ENCODE measurements around the gene PARP16.
"Not testable (repeated sequence)": the region's sequence is repeated elsewhere in the genome, so short reads cannot be mapped to it uniquely, and the experiment has no call there.

PARP16 gene

DNA sequence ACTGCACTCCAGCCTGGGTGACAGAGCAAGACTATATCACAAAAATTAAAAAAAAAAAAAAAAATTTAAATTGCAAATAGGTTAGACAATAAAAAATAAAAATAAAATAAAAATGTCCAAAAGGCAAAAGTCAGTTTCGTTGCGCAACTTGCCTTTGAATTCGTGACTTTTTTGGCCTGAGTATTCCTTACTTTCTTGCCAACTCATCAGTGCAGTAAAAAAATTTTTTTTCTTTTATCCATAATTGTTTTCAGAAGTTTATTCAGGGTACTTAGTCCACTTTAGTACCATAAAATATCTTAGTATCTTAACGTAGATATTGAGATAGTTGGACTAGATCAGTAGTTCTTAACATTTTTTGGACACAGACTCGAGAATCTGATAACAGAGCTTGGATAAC, 53.0 kb downstream of the PARP16 start:
- no peak for DNase-seq (ENCODE audit: low spot score)

DNA sequence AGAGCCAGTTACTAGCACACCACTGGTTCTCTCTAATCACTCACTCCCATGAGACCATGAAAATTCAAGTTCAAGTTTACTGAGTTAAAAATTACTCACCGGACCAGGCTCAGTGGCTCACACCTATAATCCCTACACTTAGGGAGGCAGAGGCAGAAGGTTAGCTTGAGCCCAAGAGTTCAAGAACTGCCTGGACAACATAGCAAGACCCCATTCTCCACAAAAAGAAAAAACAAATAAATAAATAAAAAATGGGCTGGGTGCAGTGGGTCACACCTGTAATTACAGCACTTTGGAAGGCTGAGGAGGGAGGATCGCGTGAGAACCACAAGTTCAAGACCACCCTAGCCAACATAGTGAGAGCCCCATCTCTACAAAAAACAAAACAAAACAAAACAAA, 54.2 kb downstream of the PARP16 start:
- no peak for DNase-seq (ENCODE audit: low spot score)

DNA sequence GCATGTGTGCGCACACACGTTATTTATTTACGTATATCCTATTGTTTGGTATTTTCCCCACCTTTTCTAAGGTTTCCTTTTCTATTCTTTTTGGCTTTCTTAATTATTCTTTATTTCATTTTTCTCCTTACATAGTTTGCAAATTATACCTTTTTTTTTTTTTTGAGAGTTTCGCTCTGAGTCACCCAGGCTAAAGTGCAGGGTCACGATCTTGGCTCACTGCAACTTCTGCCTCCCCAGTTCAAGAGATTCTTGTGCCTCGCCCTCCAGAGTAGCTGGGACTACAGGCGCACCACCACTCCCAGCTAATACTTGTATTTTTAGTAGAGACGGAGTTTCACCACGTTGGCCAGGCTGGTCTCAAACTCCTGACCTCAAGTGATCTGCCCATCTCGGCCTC, 55.4 kb downstream of the PARP16 start:
- no peak for DNase-seq (ENCODE audit: low spot score)

DNA sequence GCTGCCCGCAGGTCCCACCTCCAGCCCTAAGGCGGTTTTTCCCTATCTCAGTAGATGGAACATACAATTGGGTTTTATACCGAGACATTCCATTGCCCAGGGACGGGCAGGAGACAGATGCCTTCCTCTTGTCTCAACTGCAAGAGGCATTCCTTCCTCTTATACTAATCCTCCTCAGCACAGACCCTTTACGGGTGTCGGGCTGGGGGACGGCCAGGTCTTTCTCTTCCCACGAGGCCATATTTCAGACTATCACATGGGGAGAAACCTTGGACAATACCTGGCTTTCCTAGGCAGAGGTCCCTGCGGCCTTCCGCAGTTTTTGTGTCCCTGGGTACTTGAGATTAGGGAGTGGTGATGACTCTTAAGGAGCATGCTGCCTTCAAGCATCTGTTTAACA, 59.8 kb downstream of the PARP16 start:
- DNase-seq (ENCODE audit: low spot score): not testable (repeated sequence)

DNA sequence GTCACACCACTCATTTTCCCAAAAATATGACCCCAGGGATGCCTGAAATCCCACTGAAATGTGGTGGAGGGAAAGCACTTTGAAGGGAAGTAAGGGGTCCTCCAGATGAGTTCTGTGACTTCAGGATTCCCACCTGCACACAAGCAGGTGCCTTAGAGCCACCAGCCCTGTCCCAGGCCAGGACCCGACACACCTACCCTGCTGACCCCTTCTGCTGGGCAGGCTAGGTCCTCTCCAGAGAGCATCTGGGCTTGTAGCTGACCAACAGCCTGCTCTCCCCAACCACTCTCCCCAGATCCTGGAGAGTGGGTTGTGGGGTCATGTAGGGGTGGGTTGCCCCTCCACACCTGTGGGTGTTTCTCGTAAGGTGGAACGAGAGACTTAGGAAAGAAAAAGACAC, 60.5 kb downstream of the PARP16 start:
- no peak for DNase-seq (ENCODE audit: low spot score)

DNA sequence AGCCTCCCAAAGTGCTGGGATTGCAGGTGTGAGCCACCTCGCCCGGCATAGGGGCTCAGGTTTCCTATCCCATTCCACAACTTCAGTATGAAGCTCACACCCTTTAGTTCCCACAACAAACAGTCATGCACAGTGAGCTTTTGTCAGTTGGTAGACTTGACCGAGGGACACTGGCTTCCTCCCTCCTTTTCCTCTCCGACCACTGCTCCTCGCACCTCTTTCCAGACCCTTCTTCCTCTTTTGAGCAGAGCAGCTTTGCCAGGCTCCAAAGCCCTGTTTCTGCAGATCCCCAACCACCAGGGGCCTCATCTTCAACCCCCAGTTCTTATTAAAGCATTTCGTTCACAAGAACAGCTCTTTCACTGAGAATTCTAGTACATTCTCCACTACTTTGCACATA, 62.7 kb downstream of the PARP16 start:
- DNase-seq (ENCODE audit: low spot score): no peak

DNA sequence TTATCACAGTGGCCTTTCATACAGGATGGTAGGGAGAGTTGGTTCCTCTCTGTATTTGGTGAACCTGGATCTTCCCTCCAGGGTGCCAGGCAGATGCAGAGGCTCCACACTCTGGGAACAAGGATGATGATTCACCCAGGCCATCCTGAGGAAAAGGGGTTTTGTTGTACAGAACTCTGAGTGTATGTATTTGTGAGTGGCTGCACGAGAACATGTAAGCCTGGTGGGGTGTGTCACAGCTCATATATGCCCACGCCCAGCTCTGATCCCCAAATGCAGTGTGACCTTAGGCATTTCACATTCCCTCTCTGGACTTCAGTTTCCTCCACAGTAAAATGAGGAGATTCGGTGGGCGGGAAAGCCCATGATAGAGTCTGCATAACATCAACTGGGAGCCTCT, 63.8 kb downstream of the PARP16 start:
- DNase-seq (ENCODE audit: low spot score): no peak

DNA sequence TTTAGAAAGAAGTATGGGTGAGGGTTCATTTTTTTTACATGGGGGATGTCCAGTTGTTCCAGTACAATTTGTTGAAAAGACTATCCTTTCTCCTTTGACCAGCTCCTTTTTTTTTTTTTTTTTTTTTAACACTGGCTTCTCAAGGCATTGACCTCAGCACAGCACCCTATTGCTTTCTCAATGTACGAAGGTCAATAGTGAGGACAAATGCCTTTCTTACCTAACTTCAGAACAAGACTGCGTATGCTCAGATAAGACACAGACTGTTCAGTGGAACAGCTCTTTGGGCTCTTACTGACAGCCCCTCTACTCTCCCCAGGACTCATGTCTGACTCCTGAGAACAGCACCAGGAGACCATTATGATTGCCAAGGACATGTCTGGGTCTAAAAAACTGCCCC, 65.0 kb downstream of the PARP16 start:
- DNase-seq (ENCODE audit: low spot score): no peak

DNA sequence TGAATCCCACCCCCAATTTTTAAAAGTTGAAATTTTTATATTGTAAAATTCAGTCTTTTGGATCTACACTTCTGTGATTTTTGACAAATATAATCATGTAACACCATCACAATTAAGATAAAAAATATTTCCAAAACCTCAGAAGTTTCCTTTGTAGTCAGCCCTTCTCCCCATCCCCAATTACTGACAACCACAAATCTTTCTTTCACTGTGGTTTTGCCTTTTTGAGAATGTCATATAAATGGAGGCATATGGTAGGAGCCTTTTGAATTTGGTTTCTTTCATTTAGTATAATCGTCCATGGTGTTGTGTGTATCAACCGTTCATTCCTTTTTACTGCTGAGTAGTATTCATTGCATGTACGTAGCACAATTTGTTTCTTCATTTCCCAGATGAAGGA, 67.5 kb downstream of the PARP16 start:
- no peak for DNase-seq (ENCODE audit: low spot score)

DNA sequence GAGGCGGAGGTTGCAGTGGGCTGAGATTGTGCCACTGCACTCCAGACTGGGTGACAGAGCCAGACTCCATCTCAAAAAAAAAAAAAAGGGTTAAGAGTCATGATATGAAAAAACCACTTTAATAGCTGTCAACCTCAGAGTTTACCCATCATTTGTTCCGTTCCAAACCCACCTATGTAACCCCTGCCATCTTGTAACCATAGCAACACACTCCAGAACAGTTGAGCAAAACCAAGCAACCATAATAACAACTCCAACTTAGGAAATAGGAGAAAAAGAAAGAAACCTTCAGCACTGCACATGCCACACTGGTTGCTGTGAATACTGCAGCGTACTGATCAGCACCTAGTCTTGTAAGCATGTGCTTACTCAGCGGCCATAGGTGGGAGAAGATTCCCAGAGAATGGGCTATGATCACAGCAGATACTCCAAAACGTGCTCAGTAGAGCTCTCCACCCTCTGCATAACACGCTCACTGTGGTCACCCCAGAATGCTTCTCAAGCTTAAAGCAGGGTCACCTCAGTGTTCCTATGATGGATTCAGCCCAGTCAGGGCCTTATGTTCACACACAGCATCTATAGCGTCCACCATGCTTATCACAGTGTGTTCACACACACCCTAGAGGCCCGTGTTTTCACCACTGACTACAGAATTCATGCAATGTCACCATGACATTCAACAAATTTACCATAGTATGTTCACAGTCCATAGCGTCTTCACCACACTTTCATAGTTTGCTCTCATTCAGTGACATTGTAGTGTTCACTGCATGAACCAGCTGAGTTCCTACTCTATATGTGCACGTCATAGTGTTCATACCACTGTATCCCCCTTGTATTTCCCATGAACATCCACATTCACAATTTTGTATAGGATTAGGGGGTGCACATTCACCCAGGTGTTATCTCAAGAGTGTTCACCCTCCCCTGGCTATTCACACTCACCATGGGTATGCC, 68.9 kb downstream of the PARP16 start:
- DNase-seq (ENCODE audit: low spot score): no peak

DNA sequence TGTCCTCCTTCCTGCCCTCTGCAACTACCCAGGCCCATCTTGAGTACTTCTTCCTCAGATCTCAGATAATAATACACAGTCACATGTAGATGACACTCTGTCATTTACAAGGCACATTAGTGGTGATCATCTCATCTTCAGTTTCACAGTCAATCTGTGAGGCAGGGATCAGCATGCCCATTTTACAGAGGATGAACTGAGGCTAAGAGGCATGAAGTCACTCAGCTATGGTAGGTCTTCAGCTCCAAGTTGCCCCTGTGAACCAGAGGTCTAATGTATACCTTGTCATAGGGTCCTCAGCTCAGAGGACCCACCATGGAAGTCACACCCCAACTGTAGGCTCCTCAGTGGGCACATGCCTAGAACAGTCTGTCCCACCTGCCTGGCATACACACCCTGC, 71.2 kb downstream of the PARP16 start:
- no peak for DNase-seq (ENCODE audit: low spot score)

DNA sequence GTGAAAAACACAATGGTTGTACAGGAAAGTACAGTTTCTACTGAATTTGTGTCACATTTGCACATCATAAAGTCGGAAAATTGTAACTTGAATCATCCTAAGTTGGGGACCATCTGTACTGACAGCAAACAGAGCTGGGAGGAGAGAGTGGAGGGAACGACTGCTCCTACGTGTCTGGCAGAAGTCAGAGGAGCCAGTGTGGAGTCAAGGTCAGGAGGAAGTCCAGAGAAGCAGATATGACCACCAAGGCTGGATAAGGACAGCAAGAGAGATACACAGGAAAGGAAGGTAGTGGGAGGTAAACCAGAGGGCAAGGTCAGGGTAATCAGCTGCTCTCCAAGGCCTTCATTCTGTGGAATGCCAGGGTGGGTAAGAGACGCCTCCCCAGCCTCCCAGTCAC, 72.7 kb downstream of the PARP16 start:
- DNase-seq (ENCODE audit: low spot score): no peak

DNA sequence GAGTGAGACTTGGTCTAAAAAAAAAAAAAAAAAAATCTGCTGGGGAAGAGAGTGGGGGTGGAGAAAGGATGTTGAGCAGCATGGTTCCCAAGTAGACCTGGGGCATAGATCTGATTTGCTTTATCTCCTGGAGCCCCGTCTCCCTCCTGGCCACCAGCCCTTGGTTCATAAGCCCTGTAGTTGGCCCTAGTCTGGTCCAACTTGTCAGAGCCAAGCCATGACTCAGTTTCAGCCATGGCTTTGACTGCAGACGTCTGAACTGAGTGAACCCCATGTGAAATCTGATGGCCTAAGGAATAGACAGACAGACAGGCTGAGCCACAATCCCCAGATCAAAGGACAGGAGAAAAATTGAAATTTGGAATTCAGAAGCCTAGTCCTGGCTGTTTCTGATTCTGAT, 73.4 kb downstream of the PARP16 start:
- DNase-seq (ENCODE audit: low spot score): no peak

DNA sequence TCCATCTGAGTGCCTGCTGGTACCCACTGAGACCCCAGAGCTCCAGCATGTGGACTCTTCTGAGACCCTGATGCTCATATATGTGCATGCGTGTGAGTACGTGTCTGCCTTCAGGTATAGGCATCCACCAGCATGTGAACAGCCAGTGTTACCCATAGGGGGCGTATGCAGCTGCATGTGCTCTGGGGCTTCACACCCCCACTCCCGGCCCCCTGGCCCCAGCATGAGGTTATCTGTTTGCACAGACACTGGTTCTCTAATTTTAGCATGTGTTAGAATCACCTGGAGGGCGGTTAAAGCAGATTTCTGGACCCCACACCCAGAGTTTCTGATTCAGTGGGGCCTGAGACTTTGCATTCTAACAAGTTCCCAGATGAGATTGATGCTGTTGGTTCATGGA, 74.6 kb downstream of the PARP16 start:
- DNase-seq (ENCODE audit: low spot score): peak; percentile 44

DNA sequence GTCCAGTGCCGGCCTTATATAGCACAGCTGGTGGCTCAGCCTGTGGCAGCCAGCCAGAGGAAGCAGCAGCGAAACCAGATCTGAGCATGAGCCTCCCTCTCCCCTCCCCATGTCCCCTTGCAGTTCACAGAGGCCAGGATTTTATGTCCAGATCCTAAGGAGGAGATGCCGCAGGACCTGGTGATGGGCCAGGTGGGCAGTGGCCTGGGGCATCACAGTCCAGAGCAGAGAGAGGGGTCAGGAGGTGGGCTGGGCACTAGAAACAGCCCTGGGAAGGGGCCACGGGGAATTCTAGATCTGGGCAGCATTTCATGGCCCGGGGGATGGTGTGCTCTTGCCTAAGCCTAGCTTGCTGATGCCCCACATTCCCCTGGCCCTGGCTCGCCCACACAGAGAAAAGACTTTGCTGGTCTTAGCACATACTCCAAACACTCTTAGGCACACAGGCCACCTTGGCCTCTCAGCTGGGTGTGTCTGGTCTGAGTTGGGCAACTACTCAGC, 75.2 kb downstream of the PARP16 start:
- DNase-seq (ENCODE audit: low spot score): no peak

DNA sequence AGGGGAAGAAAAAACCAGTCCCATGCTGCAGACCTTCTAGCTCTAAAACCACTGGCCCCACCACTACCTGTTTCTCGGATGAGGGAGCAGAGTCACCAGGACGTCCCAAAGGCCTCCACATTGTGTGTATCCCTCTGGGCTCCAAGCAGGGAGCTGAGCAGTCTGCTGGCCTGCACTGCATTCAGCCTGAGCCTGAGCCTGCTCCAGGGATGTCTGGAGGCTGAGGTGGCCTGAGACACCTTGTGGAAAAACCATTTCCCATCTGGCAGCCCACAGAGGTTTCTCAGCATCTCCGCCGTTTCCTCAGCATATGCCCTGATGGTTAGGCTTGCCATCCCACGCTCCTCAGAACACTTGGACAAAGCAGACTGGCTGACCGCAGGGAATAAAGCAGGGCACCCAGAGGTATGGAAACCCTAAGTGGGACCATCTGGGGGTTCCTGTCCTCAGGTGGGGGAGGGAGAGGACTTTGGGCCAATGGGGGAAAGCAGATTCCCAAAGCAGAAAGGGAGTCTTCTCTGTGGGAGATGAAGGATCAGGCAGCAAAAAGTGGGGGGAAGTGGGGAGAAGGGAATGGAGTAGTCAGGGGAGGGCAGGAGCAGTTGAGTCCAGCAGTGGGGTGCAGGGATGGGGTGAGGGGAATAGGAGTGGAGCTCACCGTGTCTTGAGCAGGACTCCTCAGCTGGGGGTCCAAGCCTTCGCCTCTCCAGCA, 75.8 kb downstream of the PARP16 start, which contains the start of gene CILP:
Gene CILP, minus strand, starts transcription at position 704 of the 712 bp plus-strand sequence. CDS start 1,718 bp downstream, outside the sequence.
- DNase-seq (ENCODE audit: low spot score): no peak

DNA sequence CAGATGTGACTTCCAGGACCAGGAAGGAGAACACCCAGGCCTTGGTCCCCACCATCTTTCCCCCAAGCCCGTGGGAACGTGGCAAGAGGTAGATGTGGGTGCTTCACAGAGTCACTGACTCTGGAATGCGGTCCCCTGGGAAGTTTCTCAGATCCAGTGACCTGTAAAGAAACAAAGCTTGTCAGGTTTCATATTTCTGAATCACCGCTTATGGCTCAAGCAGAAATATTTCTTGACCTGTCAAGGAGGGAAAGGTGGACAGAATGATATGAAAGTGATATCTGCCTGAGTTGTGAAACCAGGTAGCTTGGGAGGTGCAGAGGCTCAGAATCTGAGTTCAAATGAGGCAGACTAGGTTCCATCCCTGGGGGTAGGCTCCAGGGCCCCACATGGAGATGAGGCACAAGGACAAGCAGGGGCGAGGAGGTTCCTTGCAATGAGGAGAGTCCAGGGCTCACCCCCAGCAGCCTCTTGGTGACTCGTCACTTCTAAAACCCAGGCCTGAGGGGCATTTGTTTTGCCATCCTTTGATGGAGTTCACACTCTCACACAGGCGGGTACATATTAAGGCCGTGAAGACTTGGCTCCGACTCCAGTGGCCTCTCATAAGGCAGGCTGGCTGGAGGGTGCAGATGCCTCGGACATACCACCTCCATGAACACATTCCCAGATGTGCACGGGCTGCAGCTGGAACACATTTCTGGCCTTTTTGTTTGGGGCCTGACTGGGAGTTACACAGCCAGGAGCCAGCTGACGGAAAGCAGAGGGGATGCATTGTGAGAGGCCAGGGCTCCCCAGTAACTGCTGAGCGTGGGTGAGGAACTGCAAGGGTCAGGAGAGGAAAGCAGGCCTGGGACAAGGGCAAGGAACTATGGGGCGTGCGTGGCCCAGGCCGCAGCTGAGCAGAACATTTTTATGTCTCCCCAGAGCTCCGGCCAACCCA, 76.7 kb downstream of the PARP16 start:
- no peak for DNase-seq (ENCODE audit: low spot score)

DNA sequence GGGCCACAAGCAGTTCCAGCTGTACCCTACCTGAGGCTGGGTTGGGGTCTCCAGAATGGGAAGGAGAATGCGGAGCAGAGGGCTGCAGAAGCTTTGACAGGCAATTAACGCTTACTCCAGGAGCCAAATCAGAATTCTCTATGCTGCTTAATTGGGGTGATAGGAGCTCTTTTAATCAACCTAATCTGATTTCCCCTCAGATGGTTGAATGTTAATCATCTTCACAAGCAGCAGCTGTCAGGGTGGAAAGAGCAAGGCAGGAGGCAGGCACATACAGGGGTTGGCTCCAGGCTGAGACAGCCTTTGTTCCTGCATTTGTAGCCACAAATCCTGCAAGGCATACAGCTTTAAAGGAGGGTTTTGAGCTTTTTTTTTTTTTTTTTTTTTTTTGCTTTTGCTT, 78.0 kb downstream of the PARP16 start:
- DNase-seq (ENCODE audit: low spot score): no peak

Measured in HuH-7.5 (cell line).